Naive thymus-derived CD4-positive, alpha-beta T cell (primary cell): ENCODE measurements around the gene MEGF11. TPM values are rescaled to one million over a fixed set of nuclear protein-coding genes. Genes with fewer than 3 reads are reported as not detected.
A peak's percentile ranks its signal among the peaks of the same experiment; 100 is the strongest.

ENCODE experiments used
- ATAC-seq: fragments of 150-1000 bp; cut with Tn5 transposase; 2 replicates; pipeline ENCODE4 v1.10.0; 2021; ENCODE audit warnings: mild to moderate bottlenecking, moderate library complexity
- CTCF ChIA-PET: fragments of 350-600 bp; sonication (Branson Sonifier 250); formaldehyde crosslinking; loops from one replicate; lab custom pipeline; 2021; ENCODE audit warnings: antibody characterized with exemption; lab: Charles Lee
- POLR2A ChIA-PET: fragments of 350-600 bp; sonication (Branson Sonifier 250); formaldehyde crosslinking; loops from one replicate; lab custom pipeline; 2021; ENCODE audit warnings: antibody characterized with exemption, inconsistent platforms; lab: Charles Lee
- DNase-seq, 9 donors: peaks; one replicate each; pipeline versions ENCODE4 v3.0.0 to v3.0.0-alpha.2; 2020 to 2022; ENCODE audit warnings: mixed read lengths in 1 of 9
- H3K27ac ChIP-seq: one replicate; pipeline ENCODE4 v1.7.0; 2013; ENCODE audit warnings: mild to moderate bottlenecking, low read depth, low read length, moderate library complexity
- H3K27me3 ChIP-seq, 2 donors: one replicate each; pipeline ENCODE4 v1.7.0; 2013; ENCODE audit warnings: low read length in 2 of 2, mild to moderate bottlenecking in 2 of 2, moderate library complexity in 2 of 2; ENCODE audit not compliant: control insufficient read depth in 2 of 2, insufficient read depth in 2 of 2
- H3K36me3 ChIP-seq, 3 experiments: 1 replicate in 2 of 3; 2 replicates in 1 of 3; pipeline ENCODE4 v1.7.0; 2013; ENCODE audit warnings: low read length in 3 of 3, mild to moderate bottlenecking in 3 of 3, moderate library complexity in 1 of 3; ENCODE audit not compliant: insufficient read depth in 3 of 3, control insufficient read depth in 2 of 3
- H3K4me1 ChIP-seq, 2 donors: one replicate each; pipeline ENCODE4 v1.7.0; 2013; ENCODE audit warnings: low read length in 2 of 2, mild to moderate bottlenecking in 2 of 2, moderate library complexity in 1 of 2; ENCODE audit not compliant: control insufficient read depth in 2 of 2, insufficient read depth in 2 of 2
- H3K4me3 ChIP-seq: 2 replicates; pipeline ENCODE4 v1.7.0; 2013; ENCODE audit warnings: mild to moderate bottlenecking, low read length
- H3K9me3 ChIP-seq, 3 experiments: 1 replicate in 2 of 3; 2 replicates in 1 of 3; pipeline ENCODE4 v1.7.0; 2013; ENCODE audit warnings: low read length in 3 of 3; ENCODE audit not compliant: control insufficient read depth in 2 of 3
- H3K27ac Mint-ChIP-seq, 9 donors: one replicate each; pipeline ENCODE4 v1.8.0; 2020 to 2022; ENCODE audit warnings: mixed read lengths in 9 of 9, mild to moderate bottlenecking in 8 of 9, moderate library complexity in 5 of 9, inconsistent platforms in 2 of 9
- H3K27me3 Mint-ChIP-seq, 5 donors: one replicate each; pipeline ENCODE4 v1.8.0; 2021 to 2022; ENCODE audit warnings: mixed read lengths in 5 of 5, mild to moderate bottlenecking in 1 of 5
- H3K36me3 Mint-ChIP-seq, 5 donors: one replicate each; pipeline ENCODE4 v1.8.0; 2020 to 2022; ENCODE audit warnings: mixed read lengths in 5 of 5, mild to moderate bottlenecking in 3 of 5, inconsistent platforms in 1 of 5
- H3K4me1 Mint-ChIP-seq, 7 donors: one replicate each; pipeline ENCODE4 v1.8.0; 2020 to 2022; ENCODE audit warnings: mixed read lengths in 7 of 7, mild to moderate bottlenecking in 3 of 7, inconsistent platforms in 1 of 7
- H3K4me3 Mint-ChIP-seq, 10 donors: one replicate each; pipeline ENCODE4 v1.8.0; 2020 to 2022; ENCODE audit warnings: mild to moderate bottlenecking in 10 of 10, mixed read lengths in 10 of 10, moderate library complexity in 6 of 10, inconsistent platforms in 2 of 10
- H3K9me3 Mint-ChIP-seq, 11 donors: one replicate each; pipeline ENCODE4 v1.8.0; 2020 to 2022; ENCODE audit warnings: mixed read lengths in 11 of 11, mild to moderate bottlenecking in 4 of 11, inconsistent platforms in 1 of 11, moderate library complexity in 1 of 11
- intact Hi-C, 2 donors: fragments of 100-400 bp; cut with micrococcal nuclease; formaldehyde crosslinking; loops; one replicate each; pipeline ENCODE4 v1.15.1; 2023
- polyA plus RNA-seq, 2 donors: library from polyadenylated mRNA; unstranded; fragments of 300-500 nt; fragmentation: Illumina TruSeq; gene quantifications; one replicate each; pipeline ENCODE4 v1.2.3, GENCODE V29; 2021
- total RNA-seq, 6 experiments: library from RNA in 5 of 6; stranded (reverse) in 5 of 6; gene quantifications; 1 replicate in 5 of 6; 2 replicates in 1 of 6; pipeline ENCODE4 v1.2.3 and lab custom pipeline; 2021 to 2026

The MEGF11 gene
- total and polyA plus RNA-seq, 7 experiments from 2014 or later, result 0.45 TPM; not detected in 6

DNA sequence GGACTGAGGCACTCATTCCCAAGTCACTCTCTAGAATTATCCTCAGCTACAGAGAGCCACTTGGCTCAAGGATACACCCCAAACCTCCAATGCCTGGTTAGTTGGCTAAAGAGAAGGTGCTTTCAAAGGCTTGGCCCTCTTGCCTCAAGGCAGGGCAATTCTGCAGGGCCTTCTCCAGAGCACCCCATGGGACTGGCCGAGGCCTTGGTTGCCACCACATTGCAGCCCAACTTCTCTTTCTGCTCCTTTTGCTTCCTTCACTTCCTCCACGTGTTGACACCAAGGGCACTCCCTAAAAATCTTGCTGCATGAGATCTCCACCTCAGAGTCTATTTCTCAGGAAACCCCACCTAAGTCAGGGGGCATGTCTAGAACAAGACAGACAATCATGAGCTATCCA, 36.7 kb downstream of the MEGF11 start:
- H3K36me3 ChIP-seq, result no peaks in the 10 kb centered on the region
- H3K27me3 ChIP-seq, result no peaks in the 10 kb centered on the region
- intact Hi-C loops, result no loop called here
- ChIA-PET POLR2A (no interaction called here), CTCF (no interaction called here)
- no peaks in the 10 kb centered on the region for H3K4me1 ChIP-seq
- DNase-seq (no peak), ATAC-seq (no peak)
- no peak overlapping the region for H3K4me3 ChIP-seq
- Mint-ChIP-seq H3K9me3 (peaks cover 0 to 1% (median 0%) of the 10 kb centered on the region in 11 donors), H3K27me3 (peaks cover 0 to 8% (median 5%) of the 10 kb centered on the region in 5 donors), H3K36me3 (no peaks in the 10 kb centered on the region), H3K27ac (no peak overlapping the region), H3K4me3 (no peak overlapping the region), H3K4me1 (no peaks in the 10 kb centered on the region)
- no peaks in the 10 kb centered on the region for H3K9me3 ChIP-seq
- no peak overlapping the region for H3K27ac ChIP-seq

GRCh38 chr15:66215811-66216210, 37.7 kb downstream of the MEGF11 start:
- H3K4me1 ChIP-seq, result no peaks in the 10 kb centered on the region
- no peak overlapping the region for H3K27ac Mint-ChIP-seq
- no peaks in the 10 kb centered on the region for H3K27me3 ChIP-seq
- no peaks in the 10 kb centered on the region for H3K9me3 Mint-ChIP-seq
- DNase-seq, result no peak
- intact Hi-C loops, result no loop called here
- no peak for ATAC-seq
- no peaks in the 10 kb centered on the region for H3K9me3 ChIP-seq
- ChIA-PET CTCF (no interaction called here), POLR2A (no interaction called here)
- no peak overlapping the region for H3K4me3 ChIP-seq
- no peak overlapping the region for H3K27ac ChIP-seq
- no peaks in the 10 kb centered on the region for H3K4me1 Mint-ChIP-seq
- no peak overlapping the region for H3K4me3 Mint-ChIP-seq
- peaks cover 0 to 4% (median 0%) of the 10 kb centered on the region in 5 donors for H3K27me3 Mint-ChIP-seq
- H3K36me3 Mint-ChIP-seq, result no peaks in the 10 kb centered on the region
- no peaks in the 10 kb centered on the region for H3K36me3 ChIP-seq

DNA sequence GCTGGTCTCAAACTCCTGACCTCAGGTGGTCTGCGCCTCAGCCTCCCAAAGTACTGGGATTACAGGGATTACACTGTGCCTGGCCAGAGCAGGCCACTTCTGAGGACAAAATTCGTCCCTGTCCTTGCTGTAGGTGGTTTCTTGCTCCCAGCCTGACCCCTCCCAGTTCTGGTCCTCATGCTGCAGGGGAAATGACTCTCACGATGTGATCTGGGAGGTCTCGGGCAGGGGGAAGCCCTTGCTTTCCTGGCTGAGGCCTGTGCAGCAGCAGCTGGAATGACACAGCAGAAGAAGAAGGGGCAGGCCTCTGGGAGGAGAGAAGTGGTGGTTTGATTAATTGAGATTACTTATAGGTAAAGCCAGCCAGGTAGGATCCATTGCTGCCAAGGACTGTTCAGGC, 39.3 kb downstream of the MEGF11 start:
- POLR2A ChIA-PET, result no interaction called here

DNA sequence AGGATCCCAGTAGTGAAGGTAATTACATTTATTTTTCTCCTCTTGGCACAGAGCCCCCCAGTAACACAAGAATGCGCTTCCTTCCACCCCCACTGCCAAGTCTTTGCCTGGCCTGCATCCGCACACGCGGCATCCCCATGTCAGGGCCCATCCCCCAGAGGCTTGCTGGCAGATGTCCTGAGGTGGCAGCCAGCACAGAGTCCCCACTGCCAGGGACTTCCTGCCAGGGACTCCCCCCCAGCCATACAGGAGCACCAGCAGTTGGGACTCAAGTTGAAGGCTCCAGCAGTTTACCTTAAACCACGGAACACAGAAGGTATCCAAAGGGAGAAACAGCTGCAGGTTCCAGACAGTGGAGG, 41.0 kb downstream of the MEGF11 start:
- H3K36me3 ChIP-seq, result no peaks in the 10 kb centered on the region
- H3K27ac ChIP-seq, result no peak overlapping the region
- POLR2A ChIA-PET, result no interaction called here
- Mint-ChIP-seq H3K9me3 (peaks cover 0 to 4% (median 0%) of the 10 kb centered on the region in 11 donors), H3K27ac (no peak overlapping the region), H3K27me3 (peaks cover 0 to 5% (median 0%) of the 10 kb centered on the region in 5 donors), H3K4me1 (no peaks in the 10 kb centered on the region), H3K36me3 (no peaks in the 10 kb centered on the region), H3K4me3 (no peak overlapping the region)
- ATAC-seq (no peak), DNase-seq (no peak)
- H3K4me3 ChIP-seq, result no peak overlapping the region
- intact Hi-C loops, result no loop called here
- CTCF ChIA-PET, result no interaction called here
- H3K4me1 ChIP-seq, result no peaks in the 10 kb centered on the region
- no peaks in the 10 kb centered on the region for H3K27me3 ChIP-seq
- no peaks in the 10 kb centered on the region for H3K9me3 ChIP-seq

More for the DNA sequence above, 39.3 kb downstream of the MEGF11 start:
- H3K27me3 Mint-ChIP-seq, result peaks cover 0 to 3% (median 0%) of the 10 kb centered on the region in 5 donors
- H3K27ac Mint-ChIP-seq, result peak overlapping the region in 1 of 9 donors; percentile 47
- H3K4me3 Mint-ChIP-seq, result no peak overlapping the region
- H3K27ac ChIP-seq, result no peak overlapping the region
- ATAC-seq, result no peak
- no peaks in the 10 kb centered on the region for H3K9me3 ChIP-seq
- H3K9me3 Mint-ChIP-seq, result peaks cover 0 to 3% (median 0%) of the 10 kb centered on the region in 11 donors
- H3K27me3 ChIP-seq, result no peaks in the 10 kb centered on the region
- H3K36me3 Mint-ChIP-seq, result no peaks in the 10 kb centered on the region
- intact Hi-C loops, result no loop called here
- H3K4me3 ChIP-seq, result no peak overlapping the region
- no peaks in the 10 kb centered on the region for H3K4me1 ChIP-seq
- CTCF ChIA-PET, result no interaction called here
- no peaks in the 10 kb centered on the region for H3K36me3 ChIP-seq
- no peaks in the 10 kb centered on the region for H3K4me1 Mint-ChIP-seq
- no peak for DNase-seq

DNA sequence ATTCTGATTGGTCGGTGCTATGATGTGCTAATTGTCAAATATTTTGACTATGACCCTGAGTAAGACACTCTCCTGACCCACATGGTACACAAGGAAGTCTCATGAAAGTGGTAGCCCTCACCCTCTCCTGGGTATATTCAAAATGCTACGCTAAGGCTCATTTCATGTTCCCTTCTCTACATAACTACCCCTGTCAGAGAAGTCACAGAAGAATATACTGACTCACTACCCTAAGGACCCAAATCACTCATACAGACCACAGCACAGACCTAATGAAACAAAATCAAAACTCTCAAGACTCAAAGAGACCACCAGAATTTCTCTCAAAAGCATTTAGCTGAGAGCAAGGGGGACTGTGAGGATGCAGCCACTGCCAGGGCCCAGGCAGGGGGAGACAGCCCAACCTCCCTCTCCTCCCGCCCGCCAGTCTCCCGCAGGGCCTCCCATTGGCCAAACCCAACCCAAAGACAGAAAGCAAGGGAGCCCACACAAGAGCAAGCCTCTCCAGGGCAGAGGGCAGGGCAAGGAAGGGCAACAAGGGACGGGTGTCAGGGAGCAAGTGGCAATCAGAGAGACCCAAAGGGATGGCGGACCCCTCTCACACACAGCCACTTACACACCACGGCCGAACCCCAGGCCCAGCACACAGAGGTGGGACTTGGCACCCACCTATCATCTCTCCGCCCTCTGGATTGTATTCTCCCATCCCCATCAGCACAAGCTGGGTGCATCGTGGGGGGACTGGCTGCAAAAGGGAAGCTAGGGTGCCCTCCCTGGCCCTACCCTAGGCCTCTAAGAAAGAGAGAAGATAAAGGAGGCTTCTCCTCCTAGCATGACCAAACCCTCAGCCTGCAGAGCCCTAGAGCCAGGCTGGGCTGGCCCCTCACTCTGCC, 41.6 kb downstream of the MEGF11 start:
- intact Hi-C loops, result no loop called here
- Mint-ChIP-seq H3K27ac (no peak overlapping the region), H3K4me3 (no peak overlapping the region), H3K27me3 (peaks cover 0 to 11% (median 3%) of the 10 kb centered on the region in 5 donors), H3K36me3 (no peaks in the 10 kb centered on the region), H3K4me1 (no peaks in the 10 kb centered on the region), H3K9me3 (peaks cover 0 to 9% (median 5%) of the 10 kb centered on the region in 11 donors)
- ChIA-PET POLR2A (no interaction called here), CTCF (no interaction called here)
- Histone ChIP-seq H3K4me3 (no peak overlapping the region), H3K27me3 (no peaks in the 10 kb centered on the region), H3K27ac (no peak overlapping the region), H3K4me1 (no peaks in the 10 kb centered on the region), H3K9me3 (no peaks in the 10 kb centered on the region), H3K36me3 (no peaks in the 10 kb centered on the region)
- no peak for ATAC-seq
- DNase-seq, result no peak

DNA sequence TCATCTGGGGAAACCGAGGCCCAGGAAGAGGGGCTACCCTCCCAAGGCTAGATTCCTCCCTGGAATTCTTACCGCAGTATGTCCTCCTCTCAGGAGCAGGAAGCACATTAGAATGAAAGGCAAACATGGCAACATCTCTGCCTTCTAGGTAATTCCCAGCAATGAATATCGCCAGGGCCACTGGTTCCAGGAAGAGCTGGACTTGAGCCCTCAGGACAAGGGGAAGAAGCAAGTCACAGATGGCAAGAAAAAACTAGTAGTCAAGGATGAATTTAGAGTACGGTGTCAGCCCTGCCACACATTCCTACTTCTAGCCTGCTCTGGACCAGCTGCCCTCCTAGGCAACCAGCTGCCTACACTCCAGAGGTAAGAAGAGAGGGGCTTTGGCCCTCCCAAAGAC, 42.9 kb downstream of the MEGF11 start:
- ATAC-seq (no peak), DNase-seq (no peak)
- Histone ChIP-seq H3K9me3 (no peaks in the 10 kb centered on the region), H3K36me3 (no peaks in the 10 kb centered on the region), H3K27ac (no peak overlapping the region), H3K4me3 (no peak overlapping the region), H3K27me3 (no peaks in the 10 kb centered on the region), H3K4me1 (no peaks in the 10 kb centered on the region)
- ChIA-PET CTCF (no interaction called here), POLR2A (no interaction called here)
- Mint-ChIP-seq H3K36me3 (peaks cover 0 to 6% (median 0%) of the 10 kb centered on the region in 5 donors), H3K4me1 (no peaks in the 10 kb centered on the region), H3K27ac (no peak overlapping the region), H3K9me3 (peaks cover 0 to 19% (median 11%) of the 10 kb centered on the region in 11 donors), H3K27me3 (peaks cover 0 to 22% (median 7%) of the 10 kb centered on the region in 5 donors), H3K4me3 (no peak overlapping the region)
- intact Hi-C loops, result no loop called here

GRCh38 chr15:66198757-66199156, 54.8 kb downstream of the MEGF11 start:
- H3K27me3 Mint-ChIP-seq, result peaks cover 4 to 12% (median 9%) of the 10 kb centered on the region in 5 donors
- H3K9me3 ChIP-seq, result no peaks in the 10 kb centered on the region
- intact Hi-C loops, result no loop called here
- ATAC-seq (no peak), DNase-seq (no peak)
- H3K36me3 ChIP-seq, result no peaks in the 10 kb centered on the region
- H3K27ac ChIP-seq, result no peak overlapping the region
- no peak overlapping the region for H3K4me3 Mint-ChIP-seq
- CTCF ChIA-PET, result no interaction called here
- H3K4me1 ChIP-seq, result no peaks in the 10 kb centered on the region
- no peak overlapping the region for H3K27ac Mint-ChIP-seq
- H3K4me3 ChIP-seq, result no peak overlapping the region
- no peaks in the 10 kb centered on the region for H3K36me3 Mint-ChIP-seq
- H3K27me3 ChIP-seq, result no peaks in the 10 kb centered on the region
- POLR2A ChIA-PET, result no interaction called here
- H3K9me3 Mint-ChIP-seq, result peaks cover 0 to 2% (median 0%) of the 10 kb centered on the region in 11 donors
- no peaks in the 10 kb centered on the region for H3K4me1 Mint-ChIP-seq
